Activated T-helper 1 cell treated with anti-CD3 and anti-CD28 coated beads, Interleukin-12 subunit alpha, Interleukin-12 subunit beta, Interleukin-2, Interleukin-4 antibody, amounts not matched to agents 30 ng/mL and 10 ng/mL and 1 ng/mL, durations not matched to agents 14 hours and 24 hours and 36 hours (primary cell): ENCODE data around the gene ZNF618. TPM values are rescaled to one million over a fixed set of nuclear protein-coding genes. Genes with fewer than 3 reads are reported as not detected.

Source experiments
- DNase-seq: peaks from one replicate; pipeline ENCODE4 v3.0.0; 2021; ENCODE audit warnings: low spot score
- H3K27ac Mint-ChIP-seq: one replicate; pipeline ENCODE4 v1.8.0; 2021; ENCODE audit warnings: mild to moderate bottlenecking, mixed read lengths
- H3K27me3 Mint-ChIP-seq: one replicate; pipeline ENCODE4 v1.8.0; 2022; ENCODE audit warnings: mild to moderate bottlenecking, moderate library complexity, mixed read lengths; ENCODE audit not compliant: insufficient read depth
- H3K36me3 Mint-ChIP-seq: one replicate; pipeline ENCODE4 v1.8.0; 2021; ENCODE audit warnings: low read depth, mixed read lengths
- H3K4me1 Mint-ChIP-seq: one replicate; pipeline ENCODE4 v1.8.0; 2021; ENCODE audit warnings: low read depth, mixed read lengths
- H3K4me3 Mint-ChIP-seq: one replicate; pipeline ENCODE4 v1.8.0; 2021; ENCODE audit warnings: mild to moderate bottlenecking, moderate library complexity, mixed read lengths
- H3K9me3 Mint-ChIP-seq: one replicate; pipeline ENCODE4 v1.8.0; 2021; ENCODE audit warnings: mixed read lengths
- intact Hi-C: fragments of 100-400 bp; cut with micrococcal nuclease; formaldehyde crosslinking; loops from one replicate; pipeline ENCODE4 v1.15.1; 2024
- total RNA-seq: library from RNA; stranded (reverse); gene quantifications from 2 replicates; pipeline ENCODE4 v1.2.3, GENCODE V29; 2022

ZNF618 gene
- total RNA-seq, 1 donor from 2014 or later = 0.16 TPM

DNA sequence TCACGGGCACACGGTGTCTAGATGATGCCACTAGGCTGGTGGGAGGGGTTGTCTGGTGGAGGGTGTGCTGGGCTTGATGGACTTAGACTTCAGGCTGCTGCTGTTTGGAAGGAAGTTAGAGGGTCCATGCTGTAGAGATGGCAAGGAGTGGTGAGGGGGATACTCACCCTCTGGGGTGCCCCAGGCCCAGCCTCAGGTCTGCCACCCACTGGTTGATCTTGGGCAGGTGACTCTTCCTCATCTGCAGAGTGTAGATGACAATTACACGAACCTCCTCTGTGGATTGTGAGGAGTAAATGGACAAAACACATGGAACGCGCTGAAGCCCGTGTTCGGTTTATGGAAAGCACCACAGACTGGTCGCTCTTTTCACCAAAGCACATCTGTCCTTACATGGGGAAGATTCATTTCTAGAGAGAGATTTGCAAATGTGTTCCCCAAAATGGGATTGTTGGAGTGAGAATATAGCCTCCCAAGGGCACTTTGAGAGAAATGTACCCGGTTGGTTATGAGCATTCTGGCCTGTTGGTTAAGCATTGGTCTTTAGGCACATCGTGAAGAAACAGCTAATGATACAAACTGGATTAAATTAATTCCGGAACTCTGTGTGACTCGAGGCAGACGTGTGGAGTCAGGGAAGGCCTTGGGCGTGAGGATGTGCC is 58.2 kb downstream of the ZNF618 start:
- no peak overlapping the region for H3K4me3 Mint-ChIP-seq
- H3K36me3 Mint-ChIP-seq = no peaks in the 10 kb centered on the region
- H3K9me3 Mint-ChIP-seq = no peaks in the 10 kb centered on the region
- no peak for DNase-seq
- no peak overlapping the region for H3K27ac Mint-ChIP-seq
- no peaks in the 10 kb centered on the region for H3K4me1 Mint-ChIP-seq
- intact Hi-C loops = no loop called here
- peaks cover 3% of the 10 kb centered on the region for H3K27me3 Mint-ChIP-seq

DNA sequence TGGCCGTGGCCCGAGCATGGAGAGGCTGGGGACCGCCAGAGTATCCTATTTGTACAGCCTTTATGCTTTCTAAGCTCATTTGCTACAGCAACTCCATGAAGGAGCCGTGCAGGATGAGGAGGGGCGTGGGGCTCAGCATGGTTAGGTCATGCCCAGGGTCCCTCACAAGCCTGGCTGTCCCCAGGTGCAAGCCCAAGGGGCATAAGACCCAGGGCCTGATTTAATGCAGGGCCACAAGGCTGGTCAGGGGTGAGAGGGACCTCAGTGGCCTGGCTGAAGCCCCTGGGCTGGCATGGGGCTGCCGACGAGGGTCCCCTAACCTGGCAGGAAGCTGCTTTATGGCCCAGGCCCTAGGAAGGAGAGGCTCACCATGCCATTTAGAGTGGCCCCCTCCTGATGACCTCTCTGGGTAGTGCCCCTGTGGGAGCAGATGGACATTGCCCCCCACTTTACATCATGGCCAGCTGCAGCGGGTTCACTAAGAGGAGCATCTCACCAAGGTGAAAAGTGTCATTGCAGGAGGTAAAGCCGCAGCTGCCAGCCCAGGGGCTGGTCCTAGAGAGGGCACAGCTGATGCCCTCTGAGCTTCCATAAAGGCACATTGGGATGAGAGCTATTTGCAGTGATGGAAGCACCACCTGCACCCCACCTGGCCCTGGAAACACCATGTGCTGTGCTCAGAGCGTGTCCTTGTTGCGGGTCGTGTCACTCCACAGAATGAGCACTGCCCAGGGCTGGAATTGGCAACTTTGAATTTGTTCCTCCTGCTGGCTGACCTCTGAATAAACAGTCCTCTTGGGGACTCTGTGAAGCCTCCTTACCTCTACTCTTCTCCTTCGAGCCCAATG is 58.9 kb downstream of the ZNF618 start:
- DNase-seq = no peak
- H3K36me3 Mint-ChIP-seq = no peaks in the 10 kb centered on the region
- intact Hi-C loops = no loop called here
- H3K4me1 Mint-ChIP-seq = no peaks in the 10 kb centered on the region
- peaks cover 3% of the 10 kb centered on the region for H3K27me3 Mint-ChIP-seq
- H3K9me3 Mint-ChIP-seq = no peaks in the 10 kb centered on the region
- no peak overlapping the region for H3K4me3 Mint-ChIP-seq
- H3K27ac Mint-ChIP-seq = no peak overlapping the region

GRCh38 chr9:113935677-113936380 is 59.7 kb downstream of the ZNF618 start:
- Mint-ChIP-seq H3K36me3 (no peaks in the 10 kb centered on the region), H3K27ac (no peak overlapping the region), H3K9me3 (no peaks in the 10 kb centered on the region), H3K4me3 (no peak overlapping the region), H3K4me1 (no peaks in the 10 kb centered on the region), H3K27me3 (peaks cover 3% of the 10 kb centered on the region)
- intact Hi-C loops = no loop called here
- DNase-seq = no peak

- H3K9me3 Mint-ChIP-seq = no peaks in the 10 kb centered on the region
- H3K4me3 Mint-ChIP-seq = no peak overlapping the region
- no peaks in the 10 kb centered on the region for H3K36me3 Mint-ChIP-seq
- no peak for DNase-seq
- peaks cover 3% of the 10 kb centered on the region for H3K27me3 Mint-ChIP-seq
- H3K27ac Mint-ChIP-seq = no peak overlapping the region
- H3K4me1 Mint-ChIP-seq = no peaks in the 10 kb centered on the region
- intact Hi-C loops = no loop called here
These were observed 64.0 kb downstream of the ZNF618 start for GRCh38 chr9:113940077-113940476.

DNA sequence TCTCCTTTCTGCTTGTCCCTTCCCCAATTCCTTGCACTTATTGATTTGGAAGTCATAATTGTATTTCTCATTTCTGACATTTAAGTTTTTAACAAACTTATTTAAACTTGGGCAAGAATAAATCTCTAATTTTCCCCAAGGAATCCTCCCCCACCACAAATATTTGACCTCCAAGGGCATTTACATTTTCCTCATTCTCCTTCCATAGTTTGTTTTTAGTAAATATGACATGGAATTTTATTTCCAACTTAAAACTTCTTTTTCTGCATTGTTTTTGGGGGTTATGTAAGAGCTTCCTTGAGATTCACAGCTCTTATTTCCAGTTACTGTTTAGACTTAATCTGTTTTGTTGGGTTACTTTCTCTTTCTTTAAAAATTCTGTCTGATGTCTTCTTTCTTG is 64.9 kb downstream of the ZNF618 start:
- H3K4me3 Mint-ChIP-seq = no peak overlapping the region
- no peaks in the 10 kb centered on the region for H3K9me3 Mint-ChIP-seq
- no peak overlapping the region for H3K27ac Mint-ChIP-seq

DNA sequence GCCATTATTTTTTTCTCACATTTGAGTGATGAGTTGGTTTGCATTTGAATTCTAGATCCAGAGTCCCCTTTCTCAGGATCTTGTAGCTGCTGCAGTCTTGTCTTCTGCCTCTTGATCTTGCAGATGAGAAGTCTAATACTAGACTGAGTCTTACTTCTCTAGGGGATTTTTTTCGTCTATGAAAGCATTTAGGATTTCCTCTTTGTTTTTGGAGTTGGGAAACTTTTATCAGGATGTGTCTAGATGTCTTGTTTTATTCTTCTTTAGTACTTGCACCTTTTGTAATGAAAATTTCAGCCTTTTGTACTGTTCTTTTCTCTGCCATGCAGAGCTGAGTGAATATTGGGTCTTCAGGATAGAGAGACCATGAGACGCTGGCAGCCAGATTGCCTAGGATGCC is 65.4 kb downstream of the ZNF618 start:
- no peak overlapping the region for H3K27ac Mint-ChIP-seq
- no peaks in the 10 kb centered on the region for H3K36me3 Mint-ChIP-seq
- no peaks in the 10 kb centered on the region for H3K4me1 Mint-ChIP-seq
- H3K4me3 Mint-ChIP-seq = no peak overlapping the region
- H3K27me3 Mint-ChIP-seq = peaks cover 3% of the 10 kb centered on the region
- DNase-seq = no peak
- H3K9me3 Mint-ChIP-seq = no peaks in the 10 kb centered on the region
- intact Hi-C loops = no loop called here

More for the DNA sequence above, 64.9 kb downstream of the ZNF618 start:
- intact Hi-C loops = no loop called here
- Mint-ChIP-seq H3K36me3 (no peaks in the 10 kb centered on the region), H3K4me1 (no peaks in the 10 kb centered on the region), H3K27me3 (peaks cover 3% of the 10 kb centered on the region)
- no peak for DNase-seq

DNA sequence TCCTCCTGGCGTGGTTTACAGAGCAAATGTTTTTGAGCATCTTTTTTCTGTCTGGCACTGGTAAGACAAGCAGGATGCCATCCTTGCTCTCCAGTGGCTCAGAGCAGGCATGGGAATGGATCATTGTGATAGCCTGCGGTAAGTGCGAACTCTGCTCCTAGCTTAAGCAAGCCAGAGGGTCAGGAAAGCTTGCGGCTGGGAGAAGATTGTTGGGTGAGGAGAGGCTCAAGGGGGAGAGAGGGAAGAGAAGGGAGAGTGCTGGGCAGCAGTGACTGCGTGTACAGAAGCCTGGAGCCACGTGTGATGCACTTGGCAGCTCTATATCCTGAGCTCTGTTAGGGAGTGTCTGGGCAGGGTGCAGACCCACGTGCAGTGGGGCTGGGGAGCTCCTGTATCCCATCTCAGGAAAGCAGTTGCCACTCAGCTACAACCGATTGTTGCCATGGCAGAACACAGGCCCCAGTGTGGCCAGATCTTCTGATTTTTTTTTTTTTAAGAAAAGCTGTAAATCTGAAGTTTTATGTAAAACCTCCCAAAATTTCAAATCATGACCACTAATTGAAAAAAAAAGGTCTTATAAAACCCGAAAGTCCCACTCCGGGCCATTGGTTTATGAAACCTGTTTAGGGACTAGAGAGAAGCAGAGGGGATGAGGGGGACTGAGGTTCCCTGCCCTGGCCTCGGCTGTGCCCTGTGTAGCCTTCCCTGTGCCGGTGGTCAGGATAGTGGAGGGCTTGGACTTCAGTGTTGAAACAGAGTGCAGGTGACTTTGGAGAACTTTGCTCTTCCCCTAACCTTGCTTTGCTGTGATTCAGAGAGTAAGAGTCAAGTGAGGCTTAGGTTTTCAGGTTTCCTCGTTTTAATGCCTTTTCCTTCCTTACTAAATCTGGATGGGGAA is 67.3 kb downstream of the ZNF618 start:
- DNase-seq = no peak
- no peaks in the 10 kb centered on the region for H3K9me3 Mint-ChIP-seq
- H3K4me1 Mint-ChIP-seq = no peaks in the 10 kb centered on the region
- H3K4me3 Mint-ChIP-seq = no peak overlapping the region
- no peak overlapping the region for H3K27ac Mint-ChIP-seq
- no peaks in the 10 kb centered on the region for H3K36me3 Mint-ChIP-seq
- peaks cover 3% of the 10 kb centered on the region for H3K27me3 Mint-ChIP-seq
- intact Hi-C loops = no loop called here

GRCh38 chr9:113945784-113946183 is 69.7 kb downstream of the ZNF618 start:
- Mint-ChIP-seq H3K4me1 (no peaks in the 10 kb centered on the region), H3K9me3 (no peaks in the 10 kb centered on the region), H3K36me3 (no peaks in the 10 kb centered on the region), H3K27me3 (no peaks in the 10 kb centered on the region), H3K27ac (no peak overlapping the region), H3K4me3 (no peak overlapping the region)
- DNase-seq = no peak
- intact Hi-C loops = no loop called here

DNA sequence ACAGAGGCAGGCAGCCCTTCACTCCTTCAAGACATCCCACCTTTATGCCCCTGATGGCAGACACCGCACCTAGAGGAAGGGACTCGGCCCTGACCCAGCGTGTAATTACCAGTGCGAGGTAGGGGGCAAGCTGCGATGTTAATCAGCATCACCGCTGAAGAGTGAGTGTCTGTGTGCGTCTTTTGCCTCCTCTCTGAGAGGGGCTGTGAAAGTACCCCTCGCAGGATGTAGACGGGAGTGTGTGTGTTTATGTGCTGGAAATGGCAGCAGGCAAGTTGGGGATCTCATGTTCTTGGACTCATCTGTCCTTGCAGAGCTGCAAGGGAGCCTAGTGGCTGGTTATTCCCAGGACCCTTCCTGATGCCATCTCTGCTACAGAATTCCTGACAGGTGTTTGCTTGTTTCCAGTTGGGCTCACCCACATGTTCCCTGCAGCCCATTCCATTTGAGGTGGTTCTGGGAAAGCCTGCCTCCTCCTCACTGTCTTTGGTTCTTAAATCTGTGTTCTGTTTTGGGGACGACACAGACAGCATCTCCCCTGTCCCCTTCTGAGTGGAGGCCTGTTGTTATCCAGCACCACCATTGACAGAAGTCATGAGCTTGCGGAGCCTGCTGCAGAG is 70.5 kb downstream of the ZNF618 start:
- Mint-ChIP-seq H3K4me1 (no peaks in the 10 kb centered on the region), H3K36me3 (no peaks in the 10 kb centered on the region), H3K27ac (no peak overlapping the region), H3K9me3 (no peaks in the 10 kb centered on the region), H3K4me3 (no peak overlapping the region), H3K27me3 (no peaks in the 10 kb centered on the region)
- intact Hi-C loops = no loop called here
- no peak for DNase-seq

DNA sequence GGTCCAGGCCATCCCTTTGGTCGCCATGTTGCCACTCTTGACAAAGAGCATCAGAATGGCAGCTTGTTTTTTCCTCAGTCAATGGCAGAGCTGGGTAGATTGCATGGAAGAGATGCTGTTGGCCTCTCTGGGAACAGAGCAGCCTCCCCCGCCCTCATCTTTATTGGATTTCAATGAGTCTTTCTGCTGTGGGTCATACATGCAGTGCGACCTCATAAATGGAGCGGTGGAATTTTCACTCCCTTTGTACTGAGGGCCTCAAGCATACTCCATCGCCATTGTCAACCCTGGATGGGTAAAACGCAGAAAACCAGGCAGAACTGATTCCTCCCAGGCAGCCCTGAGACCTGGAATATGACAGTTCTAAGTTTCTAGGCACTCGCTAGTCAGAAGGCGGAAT is 71.8 kb downstream of the ZNF618 start:
- no peak overlapping the region for H3K27ac Mint-ChIP-seq
- intact Hi-C loops = no loop called here
- no peaks in the 10 kb centered on the region for H3K36me3 Mint-ChIP-seq
- no peaks in the 10 kb centered on the region for H3K27me3 Mint-ChIP-seq
- no peak overlapping the region for H3K4me3 Mint-ChIP-seq
- no peak for DNase-seq
- no peaks in the 10 kb centered on the region for H3K9me3 Mint-ChIP-seq
- H3K4me1 Mint-ChIP-seq = no peaks in the 10 kb centered on the region

- no peak overlapping the region for H3K27ac Mint-ChIP-seq
- intact Hi-C loops = no loop called here
- DNase-seq = no peak
- no peaks in the 10 kb centered on the region for H3K4me1 Mint-ChIP-seq
- no peaks in the 10 kb centered on the region for H3K27me3 Mint-ChIP-seq
- no peaks in the 10 kb centered on the region for H3K36me3 Mint-ChIP-seq
- no peaks in the 10 kb centered on the region for H3K9me3 Mint-ChIP-seq
- H3K4me3 Mint-ChIP-seq = no peak overlapping the region
These were observed 72.9 kb downstream of the ZNF618 start for GRCh38 chr9:113948891-113949570.
